Hypothalamus (tissue), 51 donors: Measurements from ENCODE around the gene ARF5.
"Not testable (repeated sequence)": the region's sequence is repeated elsewhere in the genome, so short reads cannot be mapped to it uniquely, and the experiment has no call there.

Experiments used
- DNase-seq, 51 donors: peaks; one replicate each; lab custom pipeline; 2025; lab: John Stamatoyannopoulos, UW

Gene ARF5

DNA sequence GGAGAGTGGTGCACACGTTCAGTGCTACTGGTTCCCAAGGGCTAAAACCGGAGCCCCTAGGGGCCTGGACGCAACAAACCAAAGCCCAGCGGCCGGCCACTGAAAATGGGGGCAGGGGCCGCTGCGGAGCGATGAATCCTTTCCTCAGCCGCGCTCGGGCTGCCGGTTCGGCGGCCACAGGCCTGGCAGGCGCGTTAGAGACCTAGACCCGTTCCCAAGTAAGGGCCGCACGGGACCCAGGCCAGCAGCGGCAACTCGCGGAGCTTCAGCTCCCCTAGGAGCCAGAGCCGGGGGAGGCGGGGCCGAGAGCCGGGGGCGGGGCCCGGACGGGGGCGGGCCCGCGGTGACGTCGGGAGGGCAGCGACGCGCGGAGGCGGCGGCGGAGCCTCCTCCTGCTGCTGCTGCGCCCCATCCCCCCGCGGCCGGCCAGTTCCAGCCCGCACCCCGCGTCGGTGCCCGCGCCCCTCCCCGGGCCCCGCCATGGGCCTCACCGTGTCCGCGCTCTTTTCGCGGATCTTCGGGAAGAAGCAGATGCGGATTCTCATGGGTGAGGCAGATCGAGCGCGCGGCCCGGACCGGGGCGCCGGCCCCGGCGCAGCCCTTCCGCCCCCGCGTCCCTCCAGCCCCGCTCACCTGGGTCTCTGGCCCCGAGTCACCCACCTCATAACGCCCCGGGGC lies at the start of gene ARF5:
ARF5 (plus strand) TSS at position 393 of the 678 bp plus-strand sequence; CDS start at position 481, 88 bp downstream.
- peak in 50 of 51 donors; percentile 41 to 94 (median 83) for DNase-seq

DNA sequence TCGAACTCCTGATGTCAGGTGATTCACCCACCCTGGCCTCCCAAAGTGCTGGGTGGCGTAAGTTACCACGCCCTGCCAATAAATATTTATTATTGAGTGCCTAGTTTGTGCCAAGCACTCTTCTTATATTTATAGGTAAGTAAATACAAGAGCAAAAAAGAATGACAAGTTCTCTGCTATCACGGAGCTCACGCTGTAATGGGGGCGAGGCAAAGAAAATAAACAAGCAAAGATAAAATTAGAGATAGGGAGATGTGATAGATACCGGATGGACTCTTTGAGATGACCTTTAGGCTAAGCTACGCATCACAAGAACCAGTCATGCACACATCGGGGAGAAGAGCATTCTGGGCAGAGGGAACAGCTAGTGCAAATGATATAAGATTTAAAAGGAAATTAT lies 49.1 kb upstream of the ARF5 start:
- DNase-seq: no peak

DNA sequence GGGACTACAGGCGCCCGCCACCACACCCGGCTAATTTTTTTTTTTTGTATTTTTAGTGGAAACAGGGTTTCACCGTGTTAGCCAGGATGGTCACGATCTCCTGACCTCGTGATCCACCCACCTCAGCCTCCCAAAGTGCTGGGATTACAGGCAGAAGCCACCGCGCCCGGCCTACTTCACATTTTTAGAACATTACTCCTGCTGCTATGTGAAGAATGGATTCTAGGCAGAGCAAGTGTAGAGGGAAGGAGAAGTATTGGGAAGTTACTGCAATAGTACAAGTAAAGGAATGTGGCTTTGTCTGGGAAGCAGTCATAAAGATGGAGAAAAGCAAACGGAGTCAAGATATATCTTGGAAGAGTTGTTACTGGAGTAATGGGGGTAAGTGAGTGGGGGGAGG lies 47.8 kb upstream of the ARF5 start:
- DNase-seq: not testable (repeated sequence)

DNA sequence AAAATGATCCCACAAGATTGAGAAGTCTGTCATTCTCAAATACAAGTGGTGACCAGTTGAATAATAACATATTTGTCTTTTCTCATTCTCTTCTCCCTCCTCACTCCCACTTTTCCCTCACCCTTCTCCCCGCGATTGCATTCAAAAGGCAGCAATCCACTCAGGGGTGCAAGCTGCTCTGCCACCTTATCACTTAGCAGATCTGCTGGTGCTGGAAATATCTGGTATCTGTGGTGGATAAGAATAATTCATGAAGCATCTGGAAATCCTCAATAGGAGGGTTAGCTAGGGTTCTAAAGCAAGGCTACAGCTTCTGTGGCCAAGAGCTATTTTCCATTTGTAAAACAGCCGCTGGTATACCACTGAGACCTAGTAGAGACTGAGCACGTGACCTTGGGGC lies 46.7 kb upstream of the ARF5 start:
- DNase-seq: no peak

DNA sequence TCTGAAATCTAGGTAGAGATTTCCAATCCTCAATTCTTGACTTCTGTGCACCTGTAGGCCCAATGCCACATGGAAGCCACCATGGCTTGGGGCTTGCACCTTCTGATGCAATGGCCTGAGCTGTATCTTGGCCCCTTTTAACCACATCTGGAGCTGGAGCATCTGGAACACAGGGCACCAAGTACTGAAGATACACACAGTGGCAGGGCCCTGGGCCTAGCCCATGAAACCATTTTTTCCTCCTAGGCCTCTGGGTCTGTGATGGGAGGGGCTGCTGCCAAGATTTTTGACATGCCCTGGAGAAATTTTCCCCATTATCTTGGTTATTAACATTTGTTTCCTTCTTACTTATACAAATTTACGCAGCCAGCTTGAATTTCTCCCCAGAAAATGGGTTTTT lies 41.9 kb upstream of the ARF5 start:
- no peak for DNase-seq

DNA sequence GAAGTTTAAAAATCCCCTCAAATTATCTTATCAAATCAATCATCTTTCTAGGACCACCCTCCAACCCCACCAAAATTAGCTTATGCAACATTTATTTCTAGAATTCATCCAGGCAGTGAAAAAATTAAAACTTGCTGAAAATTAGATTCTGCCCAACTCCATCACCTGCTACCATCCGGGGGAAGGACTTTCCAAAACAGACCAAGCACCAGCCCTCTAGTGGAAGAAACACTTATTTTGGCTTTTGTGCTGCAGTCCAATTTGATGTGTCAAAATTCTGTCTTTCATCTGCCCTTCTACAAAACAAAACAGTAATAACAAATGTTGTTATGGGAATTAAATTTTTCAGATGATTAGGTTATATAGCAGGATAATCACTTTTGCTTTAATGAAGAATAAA lies 38.0 kb upstream of the ARF5 start:
- no peak for DNase-seq

DNA sequence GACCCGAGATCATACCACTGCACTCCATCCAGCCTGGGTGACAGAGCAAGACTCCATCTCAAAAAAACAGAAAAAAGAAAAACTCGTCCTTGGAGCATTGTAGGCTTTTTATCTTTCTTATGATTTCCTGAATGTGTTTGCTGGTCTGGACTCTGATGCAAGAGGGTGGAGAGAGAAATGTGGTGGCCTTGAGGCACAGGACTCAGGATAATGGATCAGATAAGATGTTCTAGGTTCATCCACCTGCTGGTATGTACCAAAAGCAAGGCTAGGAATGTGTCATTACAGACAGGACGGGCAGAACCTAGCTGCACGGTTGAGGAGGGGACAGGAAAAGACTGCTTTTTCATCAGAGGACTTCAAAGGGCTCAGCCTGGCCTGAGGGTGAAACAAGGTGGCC lies 36.3 kb upstream of the ARF5 start:
- no peak for DNase-seq

DNA sequence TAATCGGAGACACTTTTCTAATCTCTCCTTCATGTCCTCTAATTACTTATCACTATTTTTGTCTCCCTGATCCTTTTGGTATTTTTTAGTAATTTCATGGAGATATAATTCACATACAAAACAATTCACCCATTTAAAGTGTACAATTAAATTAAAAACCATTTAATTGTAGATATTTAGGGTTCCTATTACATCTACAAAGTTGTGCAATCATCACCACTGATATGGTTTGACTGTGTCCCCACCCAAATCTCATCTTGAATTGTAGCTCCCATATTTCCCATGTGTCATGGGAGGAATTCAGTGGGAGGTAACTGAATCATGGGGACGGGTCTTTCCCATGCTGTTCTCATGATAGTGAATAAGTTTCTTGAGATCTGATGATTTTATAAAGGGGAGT lies 31.8 kb upstream of the ARF5 start:
- no peak for DNase-seq

DNA sequence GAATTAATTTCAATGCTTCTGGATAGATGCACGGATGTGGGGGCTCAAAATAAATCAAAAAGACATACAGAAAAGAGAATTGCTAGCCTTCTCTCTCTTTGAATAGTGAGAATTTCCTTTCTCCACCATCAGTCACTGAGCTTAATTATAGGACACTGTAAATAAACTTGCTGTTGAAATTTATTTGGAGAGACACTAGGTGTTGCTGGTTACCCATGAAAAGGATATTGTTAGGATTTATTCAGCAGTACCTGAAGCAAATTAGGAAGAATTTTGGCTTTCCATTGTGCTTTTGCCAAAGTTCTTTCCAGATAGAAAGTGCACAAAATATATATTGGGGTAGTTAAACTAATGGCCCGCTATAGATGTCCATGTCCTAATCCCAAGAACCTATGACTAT lies 30.4 kb upstream of the ARF5 start:
- no peak for DNase-seq

DNA sequence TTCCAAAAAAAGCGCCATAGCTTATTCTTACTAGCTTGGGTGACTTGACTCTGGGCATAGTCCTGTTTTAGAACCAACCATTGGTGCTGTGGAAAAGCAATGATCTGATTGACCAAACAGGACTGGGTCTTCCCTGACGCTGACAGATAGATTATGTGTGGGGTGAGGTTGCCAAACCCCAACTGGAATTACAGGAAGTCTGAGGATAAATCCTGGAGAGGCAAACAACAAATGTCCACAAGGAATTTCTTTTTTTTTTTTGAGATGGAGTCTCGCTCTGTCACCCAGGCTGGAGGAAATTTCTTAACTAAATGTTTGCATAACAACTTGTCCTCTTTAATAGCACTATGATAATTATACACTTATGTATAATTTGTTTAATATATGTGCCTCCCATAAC lies 22.0 kb upstream of the ARF5 start:
- DNase-seq: no peak

DNA sequence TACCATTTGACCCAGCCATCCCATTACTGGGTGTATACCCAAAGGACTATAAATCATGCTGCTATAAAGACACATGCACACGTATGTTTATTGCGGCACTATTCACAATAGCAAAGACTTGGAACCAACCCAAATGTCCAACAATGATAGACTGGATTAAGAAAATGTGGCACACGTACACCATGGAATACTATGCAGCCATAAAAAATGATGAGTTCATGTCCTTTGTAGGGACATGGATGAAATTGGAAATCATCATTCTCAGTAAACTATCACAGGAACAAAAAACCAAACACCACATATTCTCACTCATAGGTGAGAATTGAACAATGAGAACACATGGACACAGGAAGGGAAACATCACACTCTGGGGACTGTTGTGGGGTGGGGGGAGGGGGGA lies 20.2 kb upstream of the ARF5 start:
- not testable (repeated sequence) for DNase-seq

DNA sequence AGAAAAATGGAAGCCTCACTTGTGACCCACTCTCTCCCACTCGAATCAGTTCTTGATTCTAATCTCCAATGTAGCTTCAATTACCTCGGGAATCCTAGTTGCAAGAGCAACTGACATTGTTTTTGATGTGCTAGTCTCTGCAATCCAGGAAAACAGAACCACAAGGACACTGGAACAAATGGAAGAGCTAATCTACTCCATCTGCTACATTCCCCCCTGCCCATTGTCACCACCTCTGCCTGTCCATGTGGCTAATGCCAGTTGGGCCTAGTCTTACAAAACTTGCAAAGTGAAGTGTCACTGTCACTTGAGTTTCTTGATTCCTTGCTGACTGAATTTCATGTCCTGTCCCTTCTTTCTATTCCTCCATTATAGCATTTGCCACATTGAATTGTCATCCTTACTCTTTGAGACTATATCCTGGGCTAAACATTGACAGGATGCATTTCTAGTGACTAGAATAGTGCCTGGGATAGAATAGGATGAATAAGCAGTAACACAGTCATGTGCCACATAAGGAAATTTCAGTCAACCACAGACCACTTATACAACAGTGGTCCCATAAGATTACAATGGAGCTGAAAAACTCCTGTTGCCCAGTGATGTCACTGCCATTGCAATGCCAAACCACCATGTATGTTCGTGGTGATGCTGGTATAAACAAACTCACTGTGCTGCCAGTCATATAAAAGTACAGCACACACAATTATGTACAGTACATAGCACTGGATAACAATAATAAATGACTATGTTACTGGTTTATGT lies 16.3 kb upstream of the ARF5 start:
- no peak for DNase-seq

DNA sequence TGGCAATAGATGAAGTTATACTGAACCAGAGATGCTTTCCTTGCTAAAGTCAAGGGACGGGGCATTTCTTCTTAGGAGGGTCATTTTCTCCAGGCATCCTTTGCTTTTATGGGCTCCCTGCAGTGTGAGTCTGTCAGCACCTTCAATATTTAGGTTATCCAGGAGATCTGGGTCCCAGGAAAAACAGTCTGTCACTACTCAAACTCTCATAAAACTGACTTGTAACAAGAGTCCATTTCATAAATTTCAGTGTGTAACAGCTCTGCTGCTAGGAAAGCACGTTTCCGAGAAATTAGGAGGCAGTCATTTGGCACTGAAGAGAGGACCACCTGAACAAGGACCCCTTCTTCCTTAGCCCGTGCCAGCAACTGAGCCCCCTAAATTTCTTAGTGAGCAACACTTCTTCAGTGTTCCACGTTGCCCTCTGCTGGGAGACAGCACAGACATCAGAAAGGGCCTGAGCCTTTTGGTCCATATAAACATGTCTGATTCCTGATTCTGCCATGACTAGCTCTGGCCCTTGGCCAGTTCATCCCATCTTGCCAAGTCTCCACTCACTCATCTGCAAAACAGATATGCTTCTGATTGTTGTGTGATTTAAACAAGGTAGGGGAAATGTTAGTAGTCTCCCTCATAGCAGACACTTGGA lies 10.1 kb upstream of the ARF5 start:
- DNase-seq: no peak

DNA sequence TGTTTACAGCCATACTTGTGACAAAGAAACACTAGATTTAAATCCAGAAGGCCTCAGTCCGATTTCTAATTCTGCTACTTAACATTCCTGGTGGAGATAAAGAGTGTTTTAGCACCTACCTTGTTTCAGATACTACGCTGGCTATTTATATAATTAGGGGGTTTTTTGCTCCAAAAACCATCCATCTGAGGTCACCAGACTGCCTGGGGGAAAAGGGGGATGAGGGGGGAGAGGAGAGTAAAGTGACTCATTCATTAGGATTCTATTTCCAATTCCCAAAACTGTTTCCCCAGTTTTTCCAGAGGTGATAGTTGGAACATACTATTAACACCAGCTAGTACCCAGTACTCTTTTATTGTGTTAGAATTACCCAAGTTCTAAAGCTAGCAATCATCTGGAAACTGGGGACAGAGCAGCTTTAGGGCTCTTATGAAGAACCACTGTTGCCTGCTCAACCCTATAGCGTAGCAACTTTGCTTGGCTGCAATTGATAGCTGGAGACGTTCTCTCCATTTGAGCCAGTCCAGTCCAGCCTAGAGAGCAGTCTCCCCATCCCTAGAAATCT lies 9.4 kb upstream of the ARF5 start:
- no peak for DNase-seq

DNA sequence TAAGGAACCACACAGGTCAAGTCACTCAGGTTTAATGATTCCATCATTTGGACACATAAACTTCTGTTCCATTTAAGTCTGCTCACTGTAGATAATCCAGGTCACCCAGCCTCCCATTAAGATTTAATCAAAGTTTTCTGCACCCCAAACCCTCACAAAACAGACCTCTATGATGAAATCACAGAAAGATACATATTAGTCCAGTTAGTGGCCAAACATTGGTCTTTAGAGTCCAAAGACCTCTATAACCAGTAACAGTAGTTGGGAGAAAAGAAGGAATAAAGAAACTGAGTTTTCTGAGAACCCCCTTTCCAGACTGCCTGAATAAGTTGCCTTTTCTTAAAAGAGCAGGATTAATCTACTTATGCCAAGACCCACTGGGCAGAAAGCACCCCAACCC lies 7.6 kb upstream of the ARF5 start:
- DNase-seq: no peak

DNA sequence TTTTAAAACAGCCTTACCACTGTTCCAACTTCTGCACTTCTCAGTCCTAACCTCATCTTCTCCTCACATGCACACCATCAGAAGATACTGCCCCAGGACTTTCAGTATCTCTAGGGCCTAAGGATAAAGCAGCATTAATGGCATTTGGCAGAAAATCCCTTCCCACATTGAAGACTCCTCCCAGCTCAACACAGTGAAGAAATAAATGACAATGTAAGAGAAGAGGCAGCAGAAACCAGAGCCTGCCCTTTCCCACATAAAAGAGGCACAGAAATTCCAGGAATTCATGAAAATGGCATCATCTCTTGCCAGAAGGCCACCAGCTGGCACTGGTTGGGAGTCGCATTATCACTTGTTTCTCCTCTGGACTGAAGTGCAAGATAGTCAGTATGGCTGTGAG lies 6.5 kb upstream of the ARF5 start:
- DNase-seq: no peak

DNA sequence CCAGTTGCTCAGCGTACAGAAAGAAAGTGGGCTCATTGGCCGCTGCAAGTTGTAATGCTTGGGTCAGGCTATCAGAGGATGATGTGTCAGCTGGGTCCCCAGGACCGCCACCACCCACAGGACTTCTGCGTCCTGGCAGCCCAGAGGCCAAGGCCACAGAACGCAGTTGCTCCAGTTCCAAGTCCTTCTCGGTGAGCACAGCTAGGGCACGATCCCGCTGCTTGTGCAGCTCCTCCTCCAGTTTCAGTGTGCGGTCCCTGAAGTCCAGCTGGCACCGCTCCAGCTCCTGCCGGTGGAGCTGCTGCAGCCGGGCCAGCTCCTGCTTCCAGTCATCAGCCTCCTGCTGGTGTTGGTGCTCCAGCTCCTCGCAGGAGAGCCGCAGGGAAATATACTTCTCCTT lies 5.8 kb upstream of the ARF5 start:
- peak in 28 of 51 donors; percentile 2 to 59 (median 35) for DNase-seq

DNA sequence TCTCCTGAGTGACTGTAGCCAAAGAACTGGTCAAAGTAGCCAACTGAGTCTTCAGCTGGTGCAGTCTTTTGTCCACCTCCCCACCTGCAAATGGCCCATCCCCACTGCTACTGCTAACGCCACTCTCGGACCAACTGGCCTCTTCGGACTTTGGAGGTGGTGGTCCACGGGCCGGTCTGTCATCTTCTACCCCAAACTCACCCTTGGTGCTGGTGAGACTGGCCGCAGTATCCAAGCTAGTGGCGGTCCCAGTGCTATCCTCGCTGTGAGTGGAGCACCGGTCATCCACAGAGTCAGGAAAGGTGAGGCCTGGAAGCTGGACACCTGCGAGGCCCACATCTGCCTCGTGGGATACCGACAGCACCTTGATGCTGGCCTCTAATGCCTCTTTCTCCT lies 3.6 kb upstream of the ARF5 start:
- no peak for DNase-seq

DNA sequence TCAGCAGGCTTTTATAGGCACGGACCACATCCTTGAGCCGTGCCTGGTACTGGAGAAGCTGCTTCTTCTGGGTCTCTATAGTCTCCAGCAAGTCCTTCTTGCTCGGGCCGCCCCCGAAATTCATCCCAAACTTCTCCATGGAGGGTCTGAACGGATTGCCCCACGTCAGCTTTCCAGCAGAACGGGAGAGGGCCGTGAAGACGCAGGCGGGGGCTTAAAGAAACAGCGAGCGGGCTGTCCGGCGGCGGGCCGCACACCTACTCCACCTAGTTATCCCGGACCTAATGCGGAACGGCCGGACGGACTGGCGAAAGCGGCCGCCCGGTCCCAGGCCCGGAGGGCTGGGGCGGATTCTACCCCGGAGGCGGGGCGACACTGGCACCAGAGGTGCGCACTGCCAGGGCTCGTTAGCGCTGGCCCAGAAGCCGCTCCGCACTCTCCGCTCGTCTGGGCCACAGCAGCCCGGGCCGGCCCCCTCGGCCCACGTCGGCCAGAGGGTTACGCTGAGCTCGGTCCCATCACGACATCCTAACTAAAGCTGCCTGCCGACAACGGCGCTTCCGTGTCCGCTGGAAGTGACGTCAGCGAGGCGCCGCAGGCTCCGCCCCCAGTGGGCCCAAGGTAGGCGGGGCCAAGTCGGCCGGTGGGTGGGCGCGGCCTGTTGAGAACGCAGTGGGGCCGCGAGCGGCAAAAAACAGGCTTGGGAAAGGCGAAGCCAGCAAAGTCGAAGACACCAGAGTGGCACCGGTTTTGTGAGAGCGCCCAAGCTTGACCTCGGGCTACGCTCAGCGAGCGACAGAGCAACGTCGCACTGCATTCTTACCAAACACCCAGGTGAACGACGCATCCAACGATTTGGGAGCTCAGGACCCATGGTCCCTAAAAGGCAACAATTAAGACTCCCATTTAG lies 2.9 kb upstream of the ARF5 start, which contains the start of gene GCC1:
GCC1 (minus strand) TSS at position 553 of the 910 bp plus-strand sequence; CDS start at position 139, 414 bp downstream.
- DNase-seq: peak; percentile 43 to 95 (median 86)

DNA sequence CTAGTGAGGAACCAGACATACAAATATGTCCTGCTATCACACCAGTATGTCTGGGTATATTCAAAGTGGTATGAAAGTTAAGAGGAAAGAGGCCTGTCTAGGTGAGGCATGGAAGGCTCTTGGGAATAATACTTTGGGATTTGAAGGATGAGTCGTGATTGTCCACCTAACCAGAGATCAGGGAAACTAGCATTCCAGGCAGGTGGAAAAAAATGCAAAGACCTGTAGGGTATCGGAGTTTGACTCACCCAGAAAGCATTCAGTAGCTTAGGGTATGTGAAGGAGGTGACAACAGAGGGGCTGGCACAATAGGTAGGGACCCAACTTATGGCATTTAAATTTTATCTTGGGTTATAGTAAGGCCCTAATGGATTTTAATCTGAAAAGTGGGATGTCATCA lies 1.9 kb upstream of the ARF5 start:
- DNase-seq: no peak
